Fibroblast of upper back skin (primary cell): ENCODE results near the gene SAMD4A.

ENCODE experiments used
- DNase-seq: peaks from one replicate; pipeline ENCODE4 v3.0.0-alpha.2; 2013

The SAMD4A gene

GRCh38 chr14:54637270-54638134 lies 70.6 kb downstream of the SAMD4A start:
- DNase-seq, result no peak

GRCh38 chr14:54638135-54638446 lies 71.2 kb downstream of the SAMD4A start:
- peak; percentile 88 for DNase-seq

GRCh38 chr14:54639611-54640010 lies 72.7 kb downstream of the SAMD4A start:
- DNase-seq, result peak; percentile 47

GRCh38 chr14:54640506-54640905 lies 73.6 kb downstream of the SAMD4A start:
- DNase-seq, result no peak

GRCh38 chr14:54642121-54642520 lies 75.2 kb downstream of the SAMD4A start:
- no peak for DNase-seq

- DNase-seq, result peak; percentile 48
These were observed 76.1 kb downstream of the SAMD4A start for GRCh38 chr14:54642801-54643695.

GRCh38 chr14:54643696-54644176 lies 76.8 kb downstream of the SAMD4A start:
- DNase-seq, result no peak

GRCh38 chr14:54645639-54646038 lies 78.7 kb downstream of the SAMD4A start:
- DNase-seq, result no peak

- peak; percentile 46 for DNase-seq
These were observed 79.7 kb downstream of the SAMD4A start for GRCh38 chr14:54646626-54647025.

- no peak for DNase-seq
These were observed 80.5 kb downstream of the SAMD4A start for GRCh38 chr14:54647378-54647777.

- DNase-seq, result no peak
These were observed 82.1 kb downstream of the SAMD4A start for GRCh38 chr14:54649056-54649455.

GRCh38 chr14:54650331-54650958 lies 83.5 kb downstream of the SAMD4A start:
- DNase-seq, result peak; percentile 79

- DNase-seq, result no peak
These were observed 84.0 kb downstream of the SAMD4A start for GRCh38 chr14:54650959-54651351.

- DNase-seq, result no peak
These were observed 84.7 kb downstream of the SAMD4A start for GRCh38 chr14:54651649-54652048.

- DNase-seq, result peak; percentile 99
These were observed 85.3 kb downstream of the SAMD4A start for GRCh38 chr14:54652188-54652587.

- peak; percentile 62 for DNase-seq
These were observed 85.7 kb downstream of the SAMD4A start for GRCh38 chr14:54652605-54653052.

GRCh38 chr14:54653712-54654469 lies 87.0 kb downstream of the SAMD4A start:
- DNase-seq, result peak; percentile 72

- DNase-seq, result no peak
These were observed 87.7 kb downstream of the SAMD4A start for GRCh38 chr14:54654605-54655004.

- DNase-seq, result no peak
These were observed 91.9 kb downstream of the SAMD4A start for GRCh38 chr14:54658836-54659235.

GRCh38 chr14:54659365-54659764 lies 92.4 kb downstream of the SAMD4A start:
- no peak for DNase-seq

- DNase-seq, result no peak
These were observed 93.7 kb downstream of the SAMD4A start for GRCh38 chr14:54660604-54661111.

- no peak for DNase-seq
These were observed 95.7 kb downstream of the SAMD4A start for GRCh38 chr14:54662491-54663133.
